Measurements from ENCODE around the gene CPT1B.
A peak's percentile ranks its signal among the peaks of the same experiment; 100 is the strongest.

CPT1B gene

GRCh38 chr22:50569896-50570535 is 8.2 kb downstream of the CPT1B start:
- DNase-seq (ENCODE audit: low spot score), result no peak

DNA sequence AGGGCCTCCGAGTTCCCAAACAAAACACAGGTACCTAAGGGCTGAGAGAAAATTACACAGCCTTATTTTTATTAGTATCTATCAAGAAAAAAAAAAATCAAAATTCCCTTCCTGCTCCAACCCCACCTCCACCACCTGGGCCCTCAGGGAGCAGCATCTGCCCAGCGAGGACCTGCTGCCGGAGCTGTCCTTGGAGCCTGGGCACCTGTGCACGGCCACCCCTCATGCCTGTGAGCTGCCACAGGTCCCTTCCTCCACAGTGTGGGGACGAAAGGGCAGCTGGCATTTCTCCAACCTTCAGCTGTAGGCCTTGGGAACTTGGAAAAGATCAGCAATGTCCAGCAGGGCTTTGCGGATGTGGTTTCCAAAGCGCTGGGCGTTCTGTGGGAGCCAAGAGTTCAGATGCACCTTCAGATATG is 9.2 kb downstream of the CPT1B start:
- no peak for DNase-seq (ENCODE audit: low spot score)

DNA sequence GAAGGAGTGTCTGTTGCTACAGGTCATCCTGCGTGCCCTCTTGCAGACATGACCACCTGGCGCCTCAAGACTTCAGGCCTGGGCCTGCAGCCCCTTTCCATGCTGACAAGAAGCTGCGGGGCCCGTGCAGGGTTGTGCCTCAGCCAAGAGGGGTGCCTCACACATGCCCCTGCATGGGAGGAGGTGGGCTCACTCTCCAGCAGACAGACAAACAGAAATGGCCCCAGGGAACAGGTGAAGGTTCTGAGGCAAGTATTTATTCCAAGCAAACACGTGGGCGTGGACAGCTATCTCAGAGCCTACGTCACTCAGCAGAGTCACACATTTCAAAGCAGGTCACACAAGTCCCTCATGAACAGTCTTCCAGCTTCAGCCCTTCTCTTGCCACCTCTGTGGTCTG is 9.6 kb downstream of the CPT1B start:
- DNase-seq (ENCODE audit: low spot score), result no peak

DNA sequence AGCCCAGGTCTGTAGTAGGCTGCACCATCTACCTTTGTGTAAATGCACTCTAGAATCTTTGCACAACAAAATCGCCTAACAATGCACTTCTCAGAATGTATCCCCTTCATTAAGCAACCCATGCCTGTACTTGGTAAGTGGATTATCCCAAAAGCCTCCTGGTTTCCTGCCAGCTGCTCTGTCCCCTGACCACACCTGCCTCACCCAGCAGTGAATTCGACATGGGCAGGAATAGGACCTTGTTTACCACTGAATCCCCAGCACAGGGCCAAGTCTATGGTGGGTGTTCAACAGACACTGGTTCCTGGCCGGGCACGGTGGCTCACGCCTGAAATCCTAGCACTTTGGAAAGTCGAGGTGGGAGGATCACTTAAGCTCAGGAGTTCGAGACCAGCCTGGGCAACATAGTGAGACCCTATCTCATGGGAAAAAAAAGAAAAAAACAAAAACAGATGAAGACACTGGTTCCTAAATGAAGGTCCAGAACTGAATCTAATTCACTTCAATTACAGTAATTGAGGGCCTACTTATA is 10.4 kb downstream of the CPT1B start:
- DNase-seq (ENCODE audit: low spot score), result no peak

GRCh38 chr22:50564289-50564688 is 13.9 kb downstream of the CPT1B start:
- DNase-seq (ENCODE audit: low spot score), result no peak

- DNase-seq (ENCODE audit: low spot score), result peak; percentile 59
Observed at GRCh38 chr22:50563413-50564160, 14.6 kb downstream of the CPT1B start.

- peak; percentile 98 for DNase-seq (ENCODE audit: low spot score)
Observed at GRCh38 chr22:50562523-50563412, 15.5 kb downstream of the CPT1B start, which contains the start of gene SYCE3. Gene SYCE3, minus strand, starts transcription at chr22:50562919. Its CDS starts 6,514 bp downstream, at chr22:50556405.

GRCh38 chr22:50561401-50562358 is 16.5 kb downstream of the CPT1B start:
- no peak for DNase-seq (ENCODE audit: low spot score)

DNA sequence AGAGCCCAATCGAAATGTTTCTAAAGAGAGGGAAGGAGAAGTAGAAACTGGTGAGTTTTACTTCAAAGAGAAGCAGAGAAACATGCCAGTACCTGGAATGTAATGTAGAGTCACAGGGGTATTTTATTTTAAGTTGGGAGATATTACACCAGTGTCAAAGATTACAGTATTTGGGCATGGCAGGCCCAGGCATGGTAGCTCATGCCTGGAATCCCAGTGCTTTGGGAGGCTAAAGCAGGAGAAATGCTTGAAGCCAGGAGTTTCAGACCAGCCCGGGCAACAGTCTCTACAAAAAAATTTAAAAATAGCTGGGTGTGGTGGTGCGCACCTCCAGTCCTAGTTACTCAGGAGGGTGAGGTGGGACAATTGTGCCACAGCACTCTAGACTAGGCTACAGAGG is 18.2 kb downstream of the CPT1B start:
- DNase-seq (ENCODE audit: low spot score), result no peak

DNA sequence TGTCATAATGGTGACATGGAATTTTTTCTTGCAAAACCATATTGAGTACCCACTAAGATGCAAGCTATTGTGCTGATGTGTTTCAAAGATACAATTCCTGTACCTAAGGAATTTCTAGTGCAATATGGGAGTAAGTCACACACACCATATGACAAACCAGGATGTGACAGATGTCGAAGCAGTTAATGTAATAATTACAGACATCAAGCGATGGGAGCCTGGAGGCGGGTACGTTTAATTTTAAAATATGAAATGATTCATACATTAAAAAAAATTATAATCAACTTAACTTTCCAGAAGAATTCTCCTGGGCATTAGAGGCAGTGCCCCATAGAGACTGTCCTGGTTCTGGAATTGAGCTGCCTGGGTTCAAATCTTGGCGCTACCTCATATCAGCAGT is 21.5 kb downstream of the CPT1B start:
- no peak for DNase-seq (ENCODE audit: low spot score)

DNA sequence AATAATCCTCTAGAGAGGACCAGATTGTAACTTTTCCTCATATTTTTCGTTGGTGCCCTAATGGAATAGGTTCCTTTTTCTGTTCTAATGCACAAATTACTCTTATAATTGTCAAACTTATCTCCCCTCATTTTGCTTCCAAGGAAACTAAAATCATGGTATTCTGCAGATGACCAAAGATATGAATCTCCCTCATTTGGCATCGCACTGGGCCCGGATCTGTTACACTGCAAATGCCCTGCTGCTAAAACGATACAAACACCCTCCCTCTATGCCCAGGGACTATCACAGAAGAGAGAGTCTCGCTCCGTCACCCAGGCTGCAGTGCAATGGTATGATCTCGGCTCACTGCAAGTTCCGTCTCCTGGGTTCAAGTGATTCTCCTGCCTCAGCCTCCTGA is 24.9 kb downstream of the CPT1B start:
- DNase-seq (ENCODE audit: low spot score), result no peak

- DNase-seq (ENCODE audit: low spot score), result no peak
Observed at GRCh38 chr22:50551160-50551752, 27.0 kb downstream of the CPT1B start.

- DNase-seq (ENCODE audit: low spot score), result no peak
Observed at GRCh38 chr22:50550395-50550794, 27.8 kb downstream of the CPT1B start.

- no peak for DNase-seq (ENCODE audit: low spot score)
Observed at GRCh38 chr22:50548921-50549790, 29.1 kb downstream of the CPT1B start.

DNA sequence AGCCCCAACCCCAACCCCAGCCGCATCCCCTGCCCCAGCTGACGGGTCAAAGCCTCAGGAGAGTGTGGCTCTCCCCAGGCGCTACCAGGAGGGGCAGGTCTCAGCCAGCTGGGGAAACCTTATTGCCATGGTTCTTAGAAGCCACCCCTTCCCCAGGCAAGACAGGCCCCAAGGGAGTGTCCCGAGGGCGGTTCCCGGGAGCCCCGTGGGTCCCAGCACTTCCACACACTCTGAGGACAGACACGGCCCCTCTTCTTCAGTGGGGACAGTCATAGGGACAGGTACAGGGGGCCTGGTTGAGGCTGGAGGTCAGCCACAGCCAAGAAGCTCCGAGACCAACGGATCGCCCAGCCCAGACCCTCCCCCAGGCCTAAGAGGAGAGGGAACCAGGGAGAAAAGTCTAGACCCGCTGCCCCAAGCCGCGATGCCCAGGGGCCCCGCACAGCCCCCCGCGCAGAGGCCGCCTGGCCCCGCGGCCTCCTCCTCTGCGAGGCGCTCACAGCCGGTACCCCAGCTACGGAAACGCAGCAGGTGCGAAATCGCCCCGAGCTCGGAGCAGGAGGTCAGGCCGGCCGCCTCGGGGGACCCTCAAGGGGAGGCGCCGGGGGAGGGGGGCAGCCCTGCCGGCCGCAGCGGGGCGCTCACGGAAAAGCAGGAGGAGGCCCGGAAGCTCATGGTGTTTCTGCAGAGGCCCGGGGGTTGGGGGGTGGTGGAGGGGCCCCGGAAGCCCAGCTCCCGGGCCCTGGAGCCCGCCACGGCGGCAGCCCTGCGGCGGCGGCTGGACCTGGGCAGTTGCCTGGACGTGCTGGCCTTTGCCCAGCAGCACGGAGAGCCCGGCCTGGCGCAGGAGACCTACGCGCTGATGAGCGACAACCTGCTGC is 29.9 kb downstream of the CPT1B start:
- no peak for DNase-seq (ENCODE audit: low spot score)

DNA sequence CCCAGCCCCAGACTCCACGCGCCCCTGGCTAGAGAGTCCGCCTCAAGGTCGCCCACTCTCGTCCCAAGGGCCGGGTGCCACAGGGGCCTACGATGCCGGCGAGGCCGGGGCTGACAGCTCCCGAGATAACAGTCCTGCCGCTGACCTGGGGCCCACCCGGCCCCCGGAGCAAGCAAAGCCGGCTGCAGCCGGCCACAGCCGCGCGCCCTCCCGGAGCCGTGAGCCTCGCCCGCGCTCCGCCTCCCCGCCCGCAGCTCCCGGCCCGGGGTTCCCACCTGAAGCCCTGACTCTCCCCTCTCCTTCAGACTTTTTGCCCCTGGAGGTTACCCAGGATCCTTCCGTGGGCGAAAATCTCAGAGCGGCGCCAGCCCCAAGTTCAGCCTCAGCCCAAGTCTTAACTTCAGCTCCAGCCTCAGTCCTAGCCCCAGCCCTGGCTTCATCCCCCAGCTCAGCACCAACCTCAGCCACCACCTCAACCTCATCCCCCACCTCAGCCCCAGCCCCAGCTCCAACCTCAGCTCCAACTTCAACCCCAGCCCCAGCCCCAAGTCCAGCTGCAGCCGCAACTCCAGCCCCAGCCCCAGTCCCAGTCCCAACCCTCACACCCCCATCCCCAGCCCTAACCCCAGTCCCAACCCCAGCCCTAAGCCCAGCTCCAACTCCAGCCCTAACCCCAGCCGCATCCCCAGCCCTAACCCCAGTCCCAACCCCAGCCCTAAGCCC is 30.8 kb downstream of the CPT1B start:
- no peak for DNase-seq (ENCODE audit: low spot score)

DNA sequence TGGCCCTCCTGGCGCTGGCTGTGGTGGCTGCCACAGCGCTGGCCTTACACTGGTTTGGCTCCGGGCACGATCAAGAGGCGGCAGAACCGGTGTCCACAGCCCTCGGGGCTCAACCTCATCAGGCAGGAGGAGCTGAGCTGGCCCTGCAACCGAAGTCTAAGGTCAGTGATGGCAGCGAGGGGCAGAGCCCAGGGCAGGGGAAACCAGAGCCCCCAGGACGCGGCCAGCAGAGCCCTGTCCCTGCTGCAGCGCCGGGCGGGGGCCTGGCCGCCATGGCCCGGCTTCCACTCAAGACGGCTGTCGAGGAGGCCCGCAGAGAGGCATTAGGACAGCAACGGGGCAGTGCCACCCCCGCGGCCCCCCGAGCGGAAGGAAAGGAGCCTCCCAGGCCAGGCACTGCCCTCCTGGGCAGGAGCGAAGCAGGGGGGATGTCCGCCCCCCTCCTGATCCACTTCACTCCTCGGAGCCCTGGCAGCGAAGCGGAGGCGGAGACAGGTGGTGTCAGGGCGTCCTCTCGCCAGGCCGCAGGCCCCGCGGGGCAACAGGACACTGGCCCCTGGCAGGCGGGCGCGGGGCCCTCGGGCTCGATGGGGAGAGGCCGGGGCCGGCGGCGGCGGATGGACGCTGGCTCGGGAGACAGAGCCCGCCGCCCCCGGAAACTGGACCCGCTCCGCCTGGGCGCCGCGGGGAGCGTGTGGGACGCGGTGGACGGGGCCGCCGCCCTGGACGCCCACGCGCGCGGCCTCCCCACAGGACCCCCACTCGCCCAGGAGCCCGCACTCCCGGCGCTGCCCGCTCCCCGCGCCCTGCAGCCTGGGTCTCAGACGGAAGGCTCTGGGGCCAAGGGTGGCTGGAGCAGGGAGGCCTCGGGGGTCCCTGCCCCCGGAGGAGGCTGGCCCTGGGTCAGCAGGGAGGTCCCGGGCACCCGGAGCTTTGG is 31.6 kb downstream of the CPT1B start:
- DNase-seq (ENCODE audit: low spot score), result no peak

Measured in cerebellar cortex (tissue), 1 donor.